Stimulated activated CD4-positive, alpha-beta T cell treated with anti-CD3 and anti-CD28 coated beads, Interleukin-15, amount 100 ng/mL, for 48 hours (primary cell): Measurements from ENCODE around the gene LRIF1.
"Not testable (repeated sequence)": the region's sequence is repeated elsewhere in the genome, so short reads cannot be mapped to it uniquely, and the experiment has no call there.

Source experiments
- DNase-seq, 2 donors: peaks; one replicate each; pipeline ENCODE4 v3.0.0-alpha.2; 2020; ENCODE audit warnings: low read depth in 2 of 2

The LRIF1 gene

GRCh38 chr1:110951161-110951560, 12.6 kb downstream of the LRIF1 start:
- DNase-seq = no peak

- no peak for DNase-seq
Observed at GRCh38 chr1:110948038-110948810, 15.5 kb downstream of the LRIF1 start.

GRCh38 chr1:110945626-110946025, 18.1 kb downstream of the LRIF1 start:
- DNase-seq = no peak

GRCh38 chr1:110944806-110945205, 18.9 kb downstream of the LRIF1 start:
- DNase-seq = no peak

GRCh38 chr1:110936567-110936966, 27.2 kb downstream of the LRIF1 start:
- DNase-seq = no peak

- DNase-seq = not testable (repeated sequence)
Observed at GRCh38 chr1:110931097-110931496, 32.6 kb downstream of the LRIF1 start.

- DNase-seq = no peak
Observed at GRCh38 chr1:110928904-110929303, 34.8 kb downstream of the LRIF1 start.

- DNase-seq = no peak
Observed at GRCh38 chr1:110928191-110928590, 35.5 kb downstream of the LRIF1 start.

- no peak for DNase-seq
Observed at GRCh38 chr1:110927484-110928075, 36.1 kb downstream of the LRIF1 start.

- DNase-seq = no peak
Observed at GRCh38 chr1:110921953-110922352, 41.8 kb downstream of the LRIF1 start.

- DNase-seq = no peak
Observed at GRCh38 chr1:110918016-110918415, 45.7 kb downstream of the LRIF1 start.

GRCh38 chr1:110916669-110917306, 46.9 kb downstream of the LRIF1 start:
- peak; percentile 7 to 21 for DNase-seq

- no peak for DNase-seq
Observed at GRCh38 chr1:110916274-110916668, 47.5 kb downstream of the LRIF1 start.

- DNase-seq = no peak
Observed at GRCh38 chr1:110915804-110916203, 47.9 kb downstream of the LRIF1 start.

GRCh38 chr1:110914676-110915075, 49.0 kb downstream of the LRIF1 start:
- no peak for DNase-seq

GRCh38 chr1:110912784-110913183, 50.9 kb downstream of the LRIF1 start:
- no peak for DNase-seq

GRCh38 chr1:110903853-110904500, 59.7 kb downstream of the LRIF1 start:
- no peak for DNase-seq

- no peak for DNase-seq
Observed at GRCh38 chr1:110902820-110903463, 60.8 kb downstream of the LRIF1 start.

GRCh38 chr1:110899458-110899843, 64.3 kb downstream of the LRIF1 start:
- no peak for DNase-seq

- no peak for DNase-seq
Observed at GRCh38 chr1:110898734-110899457, 64.8 kb downstream of the LRIF1 start.

GRCh38 chr1:110897681-110898080, 66.0 kb downstream of the LRIF1 start:
- DNase-seq = no peak
